Left forelimb (tissue), 1 donor: ENCODE results near the gene BNIP5.

Source experiments
- DNase-seq: peaks from one replicate; pipeline ENCODE4 v3.0.0-alpha.2; 2018; ENCODE audit warnings: low spot score

Gene BNIP5

GRCh38 chr6:36266913-36267644 is 69.6 kb downstream of the BNIP5 start:
- DNase-seq: no peak
